Calu3 (cell line): Measurements from ENCODE around the gene GOSR2. TPM values are rescaled to one million over a fixed set of nuclear protein-coding genes. Genes with fewer than 3 reads are reported as not detected.
"Not testable (repeated sequence)": the region's sequence is repeated elsewhere in the genome, so short reads cannot be mapped to it uniquely, and the experiment has no call there.

Experiments
- BruUV-seq: library from RNA; stranded (reverse); fragments of 400-500 nt; replicated peaks from 2 replicates; lab custom pipeline; 2021; lab: Mats Ljungman, UMichigan
- CTCF ChIA-PET: fragments of 300-600 bp; sonication (Branson Sonifier 250); formaldehyde crosslinking; loops from one replicate; lab custom pipeline; 2022; ENCODE audit warnings: antibody characterized with exemption; lab: Charles Lee
- DNase-seq: peaks from one replicate; pipeline ENCODE4 v3.0.0; 2022
- H3K27ac Mint-ChIP-seq: one replicate; pipeline ENCODE4 v1.8.0; 2022; ENCODE audit warnings: mixed read lengths; ENCODE audit not compliant: unreplicated experiment
- H3K27me3 Mint-ChIP-seq: one replicate; pipeline ENCODE4 v1.8.0; 2022; ENCODE audit warnings: mixed read lengths; ENCODE audit not compliant: unreplicated experiment
- H3K36me3 Mint-ChIP-seq: one replicate; pipeline ENCODE4 v1.8.0; 2022; ENCODE audit warnings: mild to moderate bottlenecking, moderate library complexity, mixed read lengths; ENCODE audit not compliant: insufficient read depth, unreplicated experiment
- H3K4me1 Mint-ChIP-seq: one replicate; pipeline ENCODE4 v1.8.0; 2022; ENCODE audit warnings: mild to moderate bottlenecking, low read depth, mixed read lengths; ENCODE audit not compliant: unreplicated experiment
- H3K4me3 Mint-ChIP-seq: one replicate; pipeline ENCODE4 v1.8.0; 2022; ENCODE audit warnings: mild to moderate bottlenecking, low read depth, moderate library complexity, mixed read lengths; ENCODE audit not compliant: unreplicated experiment
- H3K9me3 Mint-ChIP-seq: one replicate; pipeline ENCODE4 v1.8.0; 2022; ENCODE audit warnings: low read depth, mixed read lengths; ENCODE audit not compliant: unreplicated experiment
- CTCF ChIP-seq: fragments of 200-600 bp; IDR thresholded peaks from one replicate; pipeline ENCODE4 v1.8.0; 2022; ENCODE audit warnings: antibody characterized with exemption; ENCODE audit not compliant: unreplicated experiment
- intact Hi-C: fragments of 100-400 bp; cut with micrococcal nuclease; formaldehyde crosslinking; loops from one replicate; pipeline ENCODE4 v1.10.0; 2022; ENCODE audit not compliant: unreplicated experiment
- total RNA-seq: library from RNA; stranded (reverse); gene quantifications from 2 replicates; pipeline ENCODE4 v1.2.3, GENCODE V29; 2022

Gene GOSR2
- total RNA-seq, 1 experiment from 2014 or later: 91.2 TPM

GRCh38 chr17:46917516-46917915 lies 5.4 kb upstream of the GOSR2 start:
- CTCF ChIA-PET: no interaction called here
- H3K36me3 Mint-ChIP-seq: peaks cover 3% of the 10 kb centered on the region
- no TSS peak for BruUV-seq
- H3K9me3 Mint-ChIP-seq: no peaks in the 10 kb centered on the region
- no peaks in the 10 kb centered on the region for H3K4me1 Mint-ChIP-seq
- no peak for TF ChIP-seq CTCF
- peaks cover 42% of the 10 kb centered on the region for H3K27me3 Mint-ChIP-seq
- no peak for DNase-seq
- H3K4me3 Mint-ChIP-seq: no peak overlapping the region
- intact Hi-C loops: no loop called here
- no peak overlapping the region for H3K27ac Mint-ChIP-seq

- H3K9me3 Mint-ChIP-seq, H3K4me1 Mint-ChIP-seq, CTCF ChIA-PET, DNase-seq, H3K27ac Mint-ChIP-seq, intact Hi-C loops, BruUV-seq: not testable (repeated sequence)
- H3K4me3 Mint-ChIP-seq: peak overlapping the region; percentile 87
- peaks cover 15% of the 10 kb centered on the region for H3K27me3 Mint-ChIP-seq
- H3K36me3 Mint-ChIP-seq: peaks cover 20% of the 10 kb centered on the region
Observed at GRCh38 chr17:46921962-46922361, 998 bp upstream of the GOSR2 start.

- Mint-ChIP-seq H3K36me3 (peaks cover 20% of the 10 kb centered on the region), H3K9me3 (no peaks in the 10 kb centered on the region), H3K27me3 (peaks cover 15% of the 10 kb centered on the region), H3K4me1 (peaks cover 8% of the 10 kb centered on the region), H3K27ac (peak overlapping the region; percentile 97), H3K4me3 (peak overlapping the region; percentile 87)
- no peak for TF ChIP-seq CTCF
- intact Hi-C loops: no loop called here
- TSS peak; percentile 63 for BruUV-seq
- CTCF ChIA-PET: no interaction called here
- DNase-seq: no peak
Observed at GRCh38 chr17:46922487-46922803, 515 bp upstream of the GOSR2 start.

GRCh38 chr17:46925185-46925868 lies 2.4 kb downstream of the GOSR2 start:
- Mint-ChIP-seq H3K27me3 (no peaks in the 10 kb centered on the region), H3K4me3 (no peak overlapping the region), H3K36me3 (peaks cover 34% of the 10 kb centered on the region), H3K27ac (no peak overlapping the region), H3K4me1 (peaks cover 17% of the 10 kb centered on the region), H3K9me3 (no peaks in the 10 kb centered on the region)
- no TSS peak for BruUV-seq
- intact Hi-C loops: no loop called here
- TF ChIP-seq CTCF: no peak
- CTCF ChIA-PET: no interaction called here
- no peak for DNase-seq

- intact Hi-C loops: no loop called here
- H3K36me3 Mint-ChIP-seq: peaks cover 52% of the 10 kb centered on the region
- H3K4me1 Mint-ChIP-seq: peaks cover 17% of the 10 kb centered on the region
- no peak overlapping the region for H3K4me3 Mint-ChIP-seq
- CTCF ChIA-PET: no interaction called here
- no peaks in the 10 kb centered on the region for H3K9me3 Mint-ChIP-seq
- no peak overlapping the region for H3K27ac Mint-ChIP-seq
- TF ChIP-seq CTCF: no peak
- no peaks in the 10 kb centered on the region for H3K27me3 Mint-ChIP-seq
- no peak for DNase-seq
- BruUV-seq: no TSS peak
Observed at GRCh38 chr17:46928467-46929261, 5.7 kb downstream of the GOSR2 start.
